CD14-positive monocyte (primary cell): ENCODE results near the gene GAS6. TPM values are rescaled to one million over a fixed set of nuclear protein-coding genes. Genes with fewer than 3 reads are reported as not detected.
A peak's percentile ranks its signal among the peaks of the same experiment; 100 is the strongest.
"Not testable (repeated sequence)": the region's sequence is repeated elsewhere in the genome, so short reads cannot be mapped to it uniquely, and the experiment has no call there.

Source experiments
- DNase-seq, 3 donors: peaks; one replicate each; pipeline ENCODE4 v3.0.0-alpha.2; 2011 to 2022
- H2AFZ ChIP-seq: 2 replicates; pipeline ENCODE4 v1.6.0; 2012; ENCODE audit warnings: mild to moderate bottlenecking, low read depth, low read length, inconsistent platforms; ENCODE audit not compliant: insufficient read depth, poor library complexity, severe bottlenecking
- H3K27ac ChIP-seq, 2 donors: 1 replicate in 1 of 2; 2 replicates in 1 of 2; pipeline ENCODE4 v1.5.1; 2012 to 2013; ENCODE audit warnings: low read length in 2 of 2, control low read depth in 1 of 2, inconsistent platforms in 1 of 2, low read depth in 1 of 2, mild to moderate bottlenecking in 1 of 2
- H3K27me3 ChIP-seq, 2 donors: one replicate each; pipeline versions ENCODE4 v1.6.0 to v1.6.1; 2011 to 2013; ENCODE audit warnings: low read length in 2 of 2; ENCODE audit not compliant: control insufficient read depth in 2 of 2, insufficient read depth in 2 of 2
- H3K36me3 ChIP-seq, 2 donors: replicated peaks in 1 of 2; 1 replicate in 1 of 2; 2 replicates in 1 of 2; pipeline versions ENCODE4 v1.5.1 to v1.6.1; 2012 to 2013; ENCODE audit warnings: low read length in 2 of 2, control low read depth in 1 of 2, inconsistent platforms in 1 of 2, mild to moderate bottlenecking in 1 of 2; ENCODE audit not compliant: insufficient read depth in 2 of 2, control insufficient read depth in 1 of 2
- H3K4me1 ChIP-seq, 2 donors: 1 replicate in 1 of 2; 2 replicates in 1 of 2; pipeline versions ENCODE4 v1.5.1 to v1.6.1; 2012 to 2013; ENCODE audit warnings: low read length in 2 of 2, control low read depth in 1 of 2, inconsistent platforms in 1 of 2, mild to moderate bottlenecking in 1 of 2, moderate library complexity in 1 of 2; ENCODE audit not compliant: insufficient read depth in 2 of 2, control insufficient read depth in 1 of 2
- H3K4me2 ChIP-seq: replicated peaks from 2 replicates; pipeline ENCODE3; 2012; ENCODE audit warnings: low read length, moderate library complexity, mild to moderate bottlenecking; ENCODE audit not compliant: poor library complexity, severe bottlenecking; ENCODE audit errors: extremely low read depth
- H3K4me3 ChIP-seq, 3 experiments: fragments of 200-600 bp in 1 of 3; sonication (generic) in 1 of 3; replicated peaks in 1 of 3; 1 replicate in 2 of 3; 2 replicates in 1 of 3; pipeline ENCODE4 v1.5.1; 2011 to 2013; ENCODE audit warnings: low read length in 3 of 3, mild to moderate bottlenecking in 3 of 3, control low read depth in 2 of 3, low read depth in 2 of 3, inconsistent platforms in 1 of 3, moderate library complexity in 1 of 3
- H3K79me2 ChIP-seq: 2 replicates; pipeline ENCODE4 v1.6.0; 2012; ENCODE audit warnings: mild to moderate bottlenecking, control low read depth, inconsistent platforms, low read length, moderate library complexity; ENCODE audit not compliant: insufficient read depth
- H3K9ac ChIP-seq: 2 replicates; pipeline ENCODE4 v1.6.0; 2017; ENCODE audit warnings: low read length, mild to moderate bottlenecking; ENCODE audit not compliant: insufficient read depth, poor library complexity, severe bottlenecking
- H3K9me3 ChIP-seq, 2 donors: replicated peaks in 1 of 2; 1 replicate in 1 of 2; 2 replicates in 1 of 2; pipeline versions ENCODE4 v1.5.1 to v1.6.1; 2012 to 2013; ENCODE audit warnings: low read length in 2 of 2, control low read depth in 1 of 2; ENCODE audit not compliant: control insufficient read depth in 1 of 2, insufficient read depth in 1 of 2
- H4K20me1 ChIP-seq: 2 replicates; pipeline ENCODE4 v1.6.0; 2012; ENCODE audit warnings: mild to moderate bottlenecking, low read length, control low read depth, moderate library complexity; ENCODE audit not compliant: insufficient read depth
- H3K27ac Mint-ChIP-seq, 7 donors: one replicate each; pipeline ENCODE4 v1.8.0; 2020; ENCODE audit warnings: mild to moderate bottlenecking in 7 of 7, mixed read lengths in 7 of 7, moderate library complexity in 6 of 7, inconsistent platforms in 2 of 7
- H3K27me3 Mint-ChIP-seq, 3 donors: one replicate each; pipeline ENCODE4 v1.8.0; 2021 to 2022; ENCODE audit warnings: low read depth in 3 of 3, mild to moderate bottlenecking in 3 of 3, mixed read lengths in 3 of 3, moderate library complexity in 3 of 3, inconsistent platforms in 1 of 3
- H3K36me3 Mint-ChIP-seq, 2 donors: one replicate each; pipeline ENCODE4 v1.8.0; 2020; ENCODE audit warnings: mixed read lengths in 2 of 2, inconsistent platforms in 1 of 2, mild to moderate bottlenecking in 1 of 2
- H3K4me1 Mint-ChIP-seq: one replicate; pipeline ENCODE4 v1.8.0; 2020; ENCODE audit warnings: mild to moderate bottlenecking, mixed read lengths
- H3K4me3 Mint-ChIP-seq, 2 donors: one replicate each; pipeline ENCODE4 v1.8.0; 2020; ENCODE audit warnings: mild to moderate bottlenecking in 2 of 2, mixed read lengths in 2 of 2, moderate library complexity in 1 of 2
- H3K9me3 Mint-ChIP-seq, 7 donors: one replicate each; pipeline ENCODE4 v1.8.0; 2020 to 2022; ENCODE audit warnings: mixed read lengths in 7 of 7, mild to moderate bottlenecking in 6 of 7, moderate library complexity in 6 of 7, inconsistent platforms in 2 of 7
- CTCF ChIP-seq: fragments of 200-600 bp; IDR thresholded peaks from one replicate; pipeline ENCODE4 v1.8.0; 2022; ENCODE audit warnings: antibody characterized with exemption, mild to moderate bottlenecking
- WGBS: methylation state at CpG from one replicate; pipeline ENCODE4 v1.1.5; 2013; ENCODE audit warnings: missing lambda C conversion rate; ENCODE audit not compliant: insufficient coverage; 5-methylcytosine and 5-hydroxymethylcytosine counted together
- intact Hi-C, 2 donors: fragments of 100-400 bp; cut with micrococcal nuclease; formaldehyde crosslinking; loops; one replicate each; pipeline versions ENCODE4 v1.15.0 to v1.15.1; 2023
- polyA plus RNA-seq, 3 donors: library from polyadenylated mRNA; depleted of rRNA in 1 of 3; unstranded in 2 of 3; stranded (reverse) in 1 of 3; fragments of 300-500 nt in 2 of 3; fragments of >200 nt in 1 of 3; fragmentation: Illumina TruSeq in 2 of 3; gene quantifications; 1 replicate in 2 of 3; 2 replicates in 1 of 3; pipeline ENCODE4 v1.2.3, GENCODE V29; 2012 to 2021

The GAS6 gene
- polyA plus RNA-seq, 3 donors: 1.8 to 7.5 (median 1.9) TPM

- intact Hi-C loops: no loop called here
- no peak overlapping the region for H2AFZ ChIP-seq
- no peaks in the 10 kb centered on the region for H3K4me1 Mint-ChIP-seq
- WGBS: 83% methylated on average over 17 of the region's 17 CpGs
- no peak for DNase-seq
- H3K36me3 ChIP-seq: no peaks in the 10 kb centered on the region
- H3K27me3 Mint-ChIP-seq: peaks cover 2 to 5% (median 5%) of the 10 kb centered on the region in 3 donors
- no peak overlapping the region for H3K4me3 Mint-ChIP-seq
- H3K27ac ChIP-seq: no peak overlapping the region
- H3K9me3 Mint-ChIP-seq: peaks cover 0 to 2% (median 0%) of the 10 kb centered on the region in 7 donors
- H3K9ac ChIP-seq: no peak overlapping the region
- no peak overlapping the region for H3K4me2 ChIP-seq
- peak overlapping the region in 1 of 7 donors; percentile 76 for H3K27ac Mint-ChIP-seq
- H3K36me3 Mint-ChIP-seq: no peaks in the 10 kb centered on the region
- TF ChIP-seq CTCF: no peak
- H4K20me1 ChIP-seq: no peaks in the 10 kb centered on the region
- H3K79me2 ChIP-seq: no peaks in the 10 kb centered on the region
- H3K27me3 ChIP-seq: no peaks in the 10 kb centered on the region
- H3K9me3 ChIP-seq: no peaks in the 10 kb centered on the region
- H3K4me3 ChIP-seq: no peak overlapping the region
- H3K4me1 ChIP-seq: no peaks in the 10 kb centered on the region
Observed at GRCh38 chr13:113791226-113791625, 72.7 kb downstream of the GAS6 start.

- H3K36me3 Mint-ChIP-seq, intact Hi-C loops, H3K27me3 ChIP-seq, H3K9me3 Mint-ChIP-seq, H3K9me3 ChIP-seq, H3K27ac Mint-ChIP-seq, H3K4me3 Mint-ChIP-seq, H3K36me3 ChIP-seq, DNase-seq, H3K4me3 ChIP-seq, H2AFZ ChIP-seq, H3K4me1 ChIP-seq, H3K4me2 ChIP-seq, H3K79me2 ChIP-seq, H3K27me3 Mint-ChIP-seq, H3K27ac ChIP-seq, H3K4me1 Mint-ChIP-seq, H3K9ac ChIP-seq, H4K20me1 ChIP-seq: not testable (repeated sequence)
- WGBS: 94% methylated on average over 5 of the region's 13 CpGs
Observed at GRCh38 chr13:113789931-113790330, 73.9 kb downstream of the GAS6 start.
